HL-60/S4 (cell line): Measurements from ENCODE around the gene CAMP.

Experiments
- in situ Hi-C: fragments of 300-500 bp; cut with MboI; formaldehyde crosslinking; loops from 2 replicates; pipeline ENCODE4 v1.14.3; 2022; ENCODE audit warnings: low sequenced_read_pairs

The CAMP gene

DNA sequence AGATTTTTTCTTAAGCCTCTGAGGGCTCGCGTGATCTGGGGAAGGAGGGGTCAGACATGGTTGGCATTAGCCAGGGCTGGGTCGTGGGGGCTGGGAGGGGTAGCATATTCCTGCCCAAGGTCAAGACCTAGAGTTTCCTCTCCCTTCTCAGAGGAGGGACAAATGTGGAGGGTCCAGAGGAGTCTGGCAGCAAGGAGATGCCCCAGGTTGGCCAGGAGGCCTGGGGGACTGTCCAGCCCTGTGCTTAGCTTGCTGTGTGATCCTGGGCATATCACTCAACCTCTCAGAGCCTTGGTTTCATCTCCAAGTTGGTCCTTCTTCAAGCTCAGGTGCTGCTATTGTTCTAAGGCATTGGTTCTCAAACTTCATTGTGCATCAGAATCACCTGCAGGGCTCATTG lies 9.1 kb upstream of the CAMP start:
- in situ Hi-C loops, result no loop called here

DNA sequence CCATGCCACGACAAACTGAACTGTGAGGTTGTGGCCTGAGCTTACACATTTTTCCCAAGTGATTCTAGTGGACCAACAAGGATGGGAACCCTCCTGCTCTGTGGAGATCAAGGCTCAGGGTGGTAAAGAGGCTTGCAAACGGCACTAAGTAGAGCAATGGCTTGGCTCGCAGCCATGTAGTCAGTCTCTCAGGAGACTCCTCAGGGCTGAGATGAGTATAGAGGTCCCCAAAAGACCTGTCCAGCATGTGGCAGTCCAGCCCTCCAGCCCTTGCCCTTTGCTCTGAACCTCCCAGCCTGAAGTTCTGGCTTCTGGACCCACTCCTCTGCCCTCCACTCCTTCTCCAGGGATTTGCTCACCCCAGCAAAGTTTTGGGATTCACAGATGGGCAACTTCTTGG lies 8.3 kb upstream of the CAMP start:
- in situ Hi-C loops, result no loop called here

DNA sequence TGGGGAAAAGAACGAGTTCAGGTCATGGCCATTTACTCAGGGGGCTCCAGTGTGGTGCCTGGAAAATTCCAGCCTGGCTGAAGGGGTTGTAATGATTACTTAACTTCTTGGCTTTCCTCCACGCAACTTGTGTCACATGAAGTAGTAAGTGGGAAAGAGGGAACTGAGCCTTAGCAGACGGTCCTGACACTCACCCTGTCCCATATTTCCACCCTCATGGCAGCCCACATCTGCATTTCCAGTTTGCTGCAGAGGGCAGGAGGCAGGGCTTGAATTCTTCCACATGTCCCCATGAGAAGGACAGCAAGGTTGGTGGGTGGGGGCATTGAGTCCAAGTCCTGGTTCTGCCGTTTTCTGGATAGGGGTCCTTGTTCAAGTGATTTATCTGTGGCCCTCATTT lies 7.8 kb upstream of the CAMP start:
- in situ Hi-C loops, result no loop called here

DNA sequence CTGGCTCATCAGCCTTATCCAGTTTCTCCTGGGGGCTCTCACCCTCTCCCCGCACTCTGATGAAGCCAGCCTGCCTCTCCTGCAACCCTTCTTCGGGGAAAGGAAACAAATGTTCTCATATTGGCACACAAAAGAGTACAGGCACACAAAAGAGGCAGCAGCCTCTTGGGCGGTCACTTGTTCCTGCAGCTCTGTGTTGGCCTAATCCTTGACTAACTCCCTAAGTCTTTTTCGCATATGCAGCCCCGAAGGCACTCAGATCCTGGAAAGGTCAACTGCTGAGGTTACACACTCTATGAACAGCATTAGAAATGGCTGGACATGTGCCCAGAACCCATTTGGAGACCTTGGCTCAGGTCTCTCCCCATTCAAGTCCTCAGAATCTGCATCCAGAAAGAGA lies 7.4 kb upstream of the CAMP start:
- in situ Hi-C loops, result no loop called here

DNA sequence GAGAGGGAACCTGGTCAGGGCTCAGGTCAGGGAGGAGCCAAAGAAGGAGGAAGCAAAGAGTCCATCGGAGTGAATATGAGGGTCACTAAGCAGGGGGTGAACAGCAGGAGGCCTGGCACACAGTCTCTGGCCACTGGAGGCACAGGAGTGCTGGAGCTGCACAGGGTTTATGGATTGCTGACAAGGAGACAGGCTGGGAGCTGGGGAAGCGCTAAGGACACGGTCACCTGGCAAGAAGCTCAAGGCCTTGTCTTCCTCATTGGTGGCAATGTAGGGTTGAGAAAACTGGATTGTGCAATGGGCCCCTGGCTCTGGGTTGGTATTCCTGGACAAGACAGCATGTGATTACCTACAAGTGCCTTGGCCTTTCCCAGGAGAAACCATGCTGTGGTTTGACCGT lies 5.8 kb upstream of the CAMP start:
- in situ Hi-C loops, result no loop called here

DNA sequence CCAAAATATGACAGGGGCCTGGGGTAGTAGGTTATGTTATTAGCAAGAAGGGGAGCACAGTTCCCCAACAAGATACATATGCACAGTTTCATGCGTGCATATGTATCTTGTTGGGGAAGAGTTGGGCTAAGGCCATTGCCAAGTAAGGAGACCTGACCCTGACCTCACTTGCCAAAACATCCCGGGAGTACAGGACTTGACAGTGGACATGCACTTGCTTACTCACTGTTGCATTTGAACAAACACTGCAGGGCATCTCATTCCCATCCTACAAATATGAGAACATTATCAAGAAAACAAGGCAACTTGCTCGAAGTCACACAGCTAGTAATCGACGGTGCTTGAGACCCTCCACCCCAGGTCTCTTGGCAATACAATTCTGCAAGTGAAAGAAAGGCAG lies 4.8 kb upstream of the CAMP start:
- in situ Hi-C loops, result no loop called here

DNA sequence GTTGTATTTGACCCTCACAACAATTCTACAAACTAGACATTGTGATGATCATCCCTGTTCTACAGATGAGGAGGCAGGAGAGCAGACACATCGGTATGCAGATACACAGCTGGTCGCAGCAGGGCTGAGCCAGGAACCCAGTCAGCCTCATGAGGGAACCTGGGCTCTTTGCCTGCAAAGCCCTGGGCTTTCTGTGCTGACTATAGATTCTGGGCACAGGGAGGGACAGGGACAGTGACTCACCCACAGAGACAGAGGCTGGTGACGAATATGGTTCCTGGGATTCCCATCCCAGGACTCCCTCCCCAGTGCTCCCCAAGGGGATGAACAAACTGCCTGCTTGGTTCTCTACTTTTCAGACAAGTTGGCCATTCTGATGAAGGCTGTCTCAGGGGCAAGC lies 3.8 kb upstream of the CAMP start:
- in situ Hi-C loops, result no loop called here

DNA sequence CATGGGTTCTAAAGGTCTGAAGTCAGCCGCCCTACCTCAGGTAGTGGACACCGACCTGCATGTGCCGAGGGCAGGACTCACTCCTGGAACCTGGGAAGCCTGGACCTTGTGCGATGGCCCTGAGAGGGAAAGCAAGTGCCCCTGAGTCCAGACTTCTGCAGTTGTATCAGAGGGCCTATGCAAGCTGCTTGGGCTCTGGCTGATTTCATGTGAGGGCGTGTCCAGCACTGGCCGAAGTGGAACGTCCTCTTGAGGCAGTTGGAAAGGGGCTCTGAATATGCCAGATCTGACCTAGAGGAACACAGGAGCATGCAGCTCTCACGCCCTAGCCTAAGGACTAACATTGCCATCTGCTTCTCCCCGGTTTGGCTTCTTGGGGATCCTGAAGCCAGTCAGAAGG lies 2.5 kb upstream of the CAMP start:
- in situ Hi-C loops, result no loop called here

DNA sequence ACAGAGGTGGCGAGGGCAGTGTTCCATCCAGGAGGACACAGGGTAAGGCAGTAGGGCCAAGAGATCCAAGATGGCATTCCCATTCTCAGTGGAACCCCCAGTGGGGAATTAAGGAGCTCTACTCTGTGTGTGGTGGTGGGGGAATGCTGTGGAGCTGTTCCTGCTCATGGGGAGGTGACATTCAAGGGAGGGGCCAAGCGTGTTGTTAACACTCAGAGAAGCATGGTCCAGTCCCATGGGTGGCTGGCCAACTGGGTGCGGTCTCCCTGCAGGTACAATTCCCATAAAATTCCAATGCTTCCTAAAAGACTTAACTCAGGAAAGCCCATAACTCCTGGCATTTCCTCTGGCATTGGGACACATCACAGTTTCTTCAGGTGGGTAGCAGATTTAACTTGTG lies 2.3 kb downstream of the CAMP start:
- in situ Hi-C loops, result no loop called here

DNA sequence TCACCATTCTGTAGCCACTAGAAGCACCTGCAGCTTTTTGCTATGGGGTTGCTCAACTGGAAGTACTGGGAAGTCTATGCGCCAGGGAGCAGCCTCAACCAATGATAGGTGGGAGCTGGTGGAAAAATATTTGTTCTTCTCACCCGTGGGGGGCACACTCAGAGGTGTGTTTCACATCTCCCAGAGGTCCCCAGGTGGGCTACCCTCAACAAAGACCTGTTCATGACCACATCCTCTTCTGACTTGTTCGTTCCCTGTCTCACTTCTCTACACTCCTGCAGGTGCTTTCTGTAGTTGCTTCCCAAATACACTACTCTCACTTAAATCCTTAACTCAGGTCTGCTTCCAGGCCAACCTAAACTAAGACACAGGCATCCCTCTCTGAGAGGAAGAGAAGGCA lies 3.6 kb downstream of the CAMP start:
- in situ Hi-C loops, result no loop called here

DNA sequence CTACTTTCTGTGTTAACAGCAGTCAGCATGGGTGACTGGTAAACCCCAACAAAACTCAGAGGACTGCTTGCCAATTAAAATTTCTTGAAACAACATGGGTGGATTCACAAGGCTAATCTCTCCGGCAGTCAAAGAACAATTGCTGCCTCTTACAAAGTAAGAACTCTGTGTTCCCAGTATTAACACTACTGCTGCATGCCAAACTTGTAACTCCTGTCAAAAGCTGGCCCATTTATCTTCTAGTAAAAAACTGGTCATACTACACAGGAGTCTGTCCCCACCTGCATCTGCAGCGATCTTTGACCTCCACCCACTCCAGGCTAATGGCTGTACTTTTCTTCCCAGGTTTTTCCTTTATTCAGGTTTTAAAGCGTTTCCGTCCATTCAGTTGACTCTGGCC lies 8.9 kb downstream of the CAMP start:
- in situ Hi-C loops, result no loop called here

DNA sequence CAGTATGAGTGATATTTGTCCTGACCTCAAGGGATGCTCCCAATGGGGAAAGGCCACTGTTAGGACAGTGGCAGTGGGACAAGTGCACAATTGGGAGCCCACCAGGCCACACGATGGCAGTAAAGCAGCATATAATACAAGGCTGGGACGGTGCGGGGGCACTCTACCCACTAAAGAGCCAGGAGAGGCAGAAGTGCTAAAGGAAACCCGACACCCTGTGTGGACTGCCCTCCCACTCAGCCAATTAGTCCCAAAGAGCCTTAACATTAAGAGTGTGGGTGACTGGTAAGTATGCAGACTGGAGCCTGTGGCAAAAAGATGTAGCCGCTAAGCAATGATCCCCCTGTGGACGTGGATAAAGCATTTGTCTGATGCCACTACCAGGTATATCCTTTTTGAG lies 9.4 kb downstream of the CAMP start:
- in situ Hi-C loops, result no loop called here

DNA sequence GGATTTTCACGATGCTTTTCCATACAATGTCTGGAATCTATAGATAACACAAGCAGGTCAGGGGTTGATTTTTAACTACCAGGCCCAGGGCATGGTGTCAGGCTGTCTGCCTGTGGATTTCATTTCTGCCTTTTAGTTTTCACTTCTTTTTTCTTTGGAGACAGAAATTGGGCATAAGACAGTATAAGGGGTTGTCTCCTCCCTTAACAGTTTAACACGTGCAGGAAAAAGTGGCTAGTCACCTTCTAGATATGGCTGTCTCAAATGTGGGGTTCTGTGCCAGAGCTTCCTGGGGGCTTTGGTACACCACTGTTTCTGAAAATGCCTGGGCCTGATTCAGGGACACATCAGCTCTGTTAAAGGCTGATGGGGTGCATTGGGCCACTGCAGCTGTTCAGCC lies 10.2 kb downstream of the CAMP start:
- in situ Hi-C loops, result no loop called here

DNA sequence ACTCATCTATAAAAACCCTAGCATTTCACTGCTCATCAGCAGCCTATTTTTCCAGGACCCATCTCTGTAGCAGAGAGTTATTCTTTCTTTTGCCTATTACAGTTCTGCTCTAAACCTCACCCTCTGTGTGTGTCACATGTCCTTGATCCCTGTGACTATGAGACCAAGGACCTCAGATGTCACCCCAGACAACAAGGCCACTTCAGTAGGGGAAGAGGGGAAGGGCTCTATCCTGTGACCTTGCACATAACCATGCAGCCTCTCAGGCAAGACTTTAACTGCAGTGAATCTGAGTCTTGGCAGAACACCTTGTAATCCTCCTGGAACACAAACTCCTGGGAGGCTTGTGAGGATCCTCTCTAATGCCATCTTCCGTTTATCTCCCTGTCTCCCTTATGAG lies 13.2 kb downstream of the CAMP start:
- in situ Hi-C loops, result no loop called here

DNA sequence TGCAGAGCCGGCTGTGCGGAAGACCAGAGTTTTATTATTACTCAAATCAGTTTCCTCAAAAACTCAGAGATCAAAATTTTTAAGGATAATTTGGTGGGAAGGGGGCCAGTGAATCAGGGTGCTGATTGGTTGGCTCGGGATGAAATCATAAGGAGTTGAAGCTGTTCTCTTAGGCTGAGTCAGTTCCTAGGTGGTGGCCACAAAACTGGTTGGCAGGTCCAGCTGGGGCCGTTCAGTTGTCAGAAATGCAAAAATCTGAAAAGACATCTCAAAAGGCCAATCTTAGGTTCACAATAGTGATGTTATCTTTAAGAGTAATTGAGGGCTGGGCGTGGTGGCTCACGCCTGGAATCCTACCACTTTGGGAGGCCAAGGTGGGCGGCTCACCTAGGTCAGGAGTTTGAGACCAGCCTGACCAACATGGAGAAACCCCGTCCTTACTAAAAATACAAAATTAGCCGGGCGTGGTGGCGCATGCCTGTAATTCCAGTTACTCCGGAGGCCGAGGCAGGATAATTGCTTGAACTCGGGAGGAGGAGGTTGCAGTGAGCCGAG lies 15.3 kb downstream of the CAMP start:
- in situ Hi-C loops, result no loop called here

DNA sequence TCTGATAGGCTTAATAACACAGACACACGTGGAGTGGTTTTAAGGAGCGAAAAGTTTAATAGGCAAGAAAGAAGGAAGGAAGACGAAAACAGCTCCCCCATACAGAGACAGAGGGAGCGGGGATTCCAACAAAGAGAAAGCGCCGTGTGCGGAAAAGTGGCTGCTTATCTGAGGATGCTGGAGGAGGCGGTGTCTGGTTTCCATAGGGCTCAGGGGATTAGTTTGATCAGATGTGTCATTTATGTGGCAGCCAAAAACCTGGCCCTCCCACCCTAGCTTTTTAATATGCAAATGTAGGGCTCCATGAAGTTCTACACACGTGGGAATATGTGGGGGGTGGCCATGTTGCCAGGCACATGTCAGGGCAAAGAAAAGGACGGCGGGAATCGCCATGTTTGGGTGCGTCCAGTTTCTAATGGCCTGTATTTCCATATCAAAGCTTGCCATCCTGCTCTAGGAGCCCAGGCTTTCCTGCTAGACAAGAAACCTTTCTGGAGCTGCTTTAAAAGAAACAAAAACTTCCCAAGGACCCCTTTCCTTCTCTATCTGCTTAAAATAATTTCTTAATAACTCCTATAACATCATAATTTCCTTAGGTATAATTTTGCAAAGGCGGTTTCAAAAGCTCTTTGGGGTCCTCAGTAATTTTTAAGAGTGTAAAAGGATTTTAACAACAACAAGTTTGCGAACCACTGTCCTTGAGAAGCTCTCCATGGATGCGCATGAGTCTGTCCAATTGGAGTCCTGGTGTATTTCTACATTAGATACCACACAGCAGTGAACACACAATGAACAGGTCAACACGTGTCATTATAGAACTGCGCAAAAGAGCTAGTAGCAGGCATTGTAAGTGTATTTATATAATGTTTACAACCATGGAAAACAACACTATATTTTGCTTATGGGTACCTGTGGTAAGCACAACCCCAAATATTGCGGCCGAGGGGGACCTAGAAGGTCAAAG lies 17.0 kb downstream of the CAMP start:
- in situ Hi-C loops, result no loop called here

DNA sequence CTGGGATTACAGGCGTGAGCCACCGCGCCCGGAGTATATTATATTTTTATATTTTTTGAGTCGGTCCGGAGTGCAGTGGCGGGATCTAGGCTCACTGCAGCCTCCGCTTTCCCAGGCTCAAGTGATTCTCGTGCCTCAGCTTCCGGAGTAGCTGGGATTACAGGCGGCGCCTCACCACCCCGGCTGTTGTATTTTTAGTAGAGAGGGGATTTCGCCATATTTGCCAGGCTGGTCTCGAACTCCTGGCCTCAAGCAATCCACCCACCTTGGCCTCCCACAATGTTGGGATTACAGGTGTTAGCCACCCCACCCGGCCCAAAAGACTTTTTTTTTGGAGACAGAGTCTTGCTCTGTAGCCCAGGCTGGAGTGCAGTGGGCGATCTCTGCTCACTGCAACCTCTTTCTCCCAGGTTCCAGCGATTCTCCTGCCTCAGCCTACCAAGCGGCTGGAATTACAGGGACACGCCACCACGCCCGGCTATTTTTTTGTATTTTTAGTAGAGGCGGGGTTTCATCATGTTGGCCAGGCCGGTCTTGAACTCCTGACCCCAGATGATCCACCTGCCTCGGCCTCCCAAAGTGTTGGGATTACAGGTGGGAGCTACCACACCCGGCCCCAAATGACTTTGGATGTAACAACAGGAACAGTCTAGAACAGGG lies 18.6 kb downstream of the CAMP start:
- in situ Hi-C loops, result no loop called here

DNA sequence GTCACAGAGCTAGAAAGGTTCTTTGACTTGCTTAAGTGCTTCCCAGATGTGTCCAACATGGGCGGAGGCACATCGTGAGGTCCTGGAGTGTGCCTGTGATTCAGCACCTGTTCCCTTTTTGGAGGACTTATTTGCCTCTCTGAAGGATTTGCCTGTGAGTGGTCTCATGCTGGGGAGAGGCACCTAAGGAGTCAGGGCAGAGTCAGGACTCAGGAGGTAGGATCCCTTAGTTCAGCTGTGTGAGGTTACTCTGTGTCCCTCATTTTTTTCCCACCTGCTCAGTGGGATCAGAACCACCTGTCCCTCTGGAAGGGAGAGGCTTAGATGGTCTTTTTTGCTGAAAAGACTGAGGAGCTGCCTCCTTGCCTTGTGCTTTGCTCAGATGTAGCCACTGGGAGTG lies 20.6 kb downstream of the CAMP start:
- in situ Hi-C loops, result no loop called here

DNA sequence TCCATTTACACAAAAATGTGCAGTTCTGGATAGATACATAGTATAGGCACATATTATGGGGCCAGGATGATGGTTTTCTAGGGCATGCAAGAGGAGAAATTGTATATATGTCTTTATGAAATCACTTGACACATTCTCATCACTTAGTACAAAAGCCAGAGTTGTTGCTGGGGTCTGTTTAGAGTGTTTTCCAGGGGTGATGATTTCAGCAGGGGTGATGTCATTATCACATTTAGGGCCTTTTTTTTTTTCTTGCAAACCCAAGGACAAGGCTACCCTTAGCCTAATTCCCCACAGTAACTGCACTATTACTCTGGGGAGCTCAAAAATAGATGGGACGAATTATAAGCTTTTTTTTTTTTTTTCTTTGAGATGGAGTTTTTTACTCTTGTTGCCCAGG lies 21.2 kb downstream of the CAMP start:
- in situ Hi-C loops, result no loop called here

DNA sequence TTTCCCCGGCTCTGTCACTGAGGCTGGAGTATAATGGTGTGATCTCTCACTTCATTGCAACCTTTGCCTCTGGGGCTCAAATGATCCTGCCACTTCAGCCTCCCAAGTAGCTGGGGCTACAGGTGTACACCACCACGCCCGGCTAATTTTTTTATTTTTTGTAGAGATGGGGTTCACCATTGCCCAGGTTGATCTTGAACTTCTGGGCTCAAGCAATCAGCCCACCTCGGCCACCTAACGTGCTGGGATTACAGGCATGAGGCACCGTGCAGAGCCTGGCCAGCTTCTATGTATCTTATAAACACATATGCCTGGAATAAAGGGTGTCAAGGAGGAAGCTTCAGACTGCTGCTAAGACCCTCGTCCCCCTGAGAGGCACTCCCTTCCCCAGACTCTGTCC lies 21.8 kb downstream of the CAMP start:
- in situ Hi-C loops, result no loop called here

DNA sequence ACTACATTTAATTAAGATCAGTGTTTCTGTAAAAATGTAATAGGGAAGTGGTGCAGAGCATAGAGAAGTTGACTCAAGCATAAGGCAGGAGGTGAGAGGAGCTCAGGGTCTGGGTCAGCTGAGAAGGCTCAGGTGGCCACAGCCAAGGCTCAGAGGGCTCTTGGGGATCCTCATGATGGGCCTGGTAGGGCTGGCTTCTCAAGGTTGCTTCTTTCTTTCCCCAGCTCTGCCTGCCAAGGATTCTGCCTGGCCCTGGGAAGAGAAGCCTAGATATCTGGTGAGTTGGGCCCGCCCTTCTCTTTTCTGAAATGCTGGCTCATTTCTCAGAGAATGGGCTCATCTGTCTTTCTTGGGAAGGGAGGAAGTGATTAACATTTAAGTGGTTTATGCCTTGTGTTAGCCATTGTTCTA lies 24.1 kb downstream of the CAMP start:
- in situ Hi-C loops, result no loop called here
